BJ (cell line): ENCODE data around the gene RPL14. TPM values are rescaled to one million over a fixed set of nuclear protein-coding genes. Genes with fewer than 3 reads are reported as not detected.
"Not testable (repeated sequence)": the region's sequence is repeated elsewhere in the genome, so short reads cannot be mapped to it uniquely, and the experiment has no call there.

Experiments used
- CTCF ChIA-PET: fragments of 350-600 bp; formaldehyde crosslinking; extraction: SDS; loops from one replicate; lab custom pipeline; 2021; ENCODE audit warnings: antibody characterized with exemption, inconsistent platforms; lab: Yijun Ruan, JAX
- POLR2A ChIA-PET: fragments of 300-600 bp; sonication (Branson Sonifier 250); formaldehyde crosslinking; extraction: SDS; loops from one replicate; lab custom pipeline; 2021; ENCODE audit warnings: antibody characterized with exemption; lab: Charles Lee
- DNase-seq: peaks from one replicate; pipeline ENCODE4 v3.0.0-alpha.2; 2011; ENCODE audit warnings: low read depth
- H3K27me3 ChIP-seq: 2 replicates; pipeline ENCODE4 v1.6.0; 2011; ENCODE audit warnings: low read length; ENCODE audit not compliant: control insufficient read depth, insufficient read depth
- H3K36me3 ChIP-seq: 2 replicates; pipeline ENCODE4 v1.5.1; 2011; ENCODE audit warnings: low read length; ENCODE audit not compliant: control insufficient read depth, insufficient read depth
- H3K4me3 ChIP-seq: 2 replicates; pipeline ENCODE4 v1.5.1; 2011; ENCODE audit warnings: low read depth, mild to moderate bottlenecking, control low read depth, low read length
- polyA plus RNA-seq: library from polyadenylated mRNA; depleted of rRNA; stranded (reverse); fragments of >200 nt; gene quantifications from 2 replicates; pipeline ENCODE4 v1.2.3, GENCODE V29; 2011
- TF ChIP-seq, protein P1 (sequence below): IDR thresholded peaks from 2 replicates; pipeline ENCODE4 v1.5.1; 2011; ENCODE audit warnings: low read depth, mild to moderate bottlenecking, control low read depth, inconsistent platforms, low read length, moderate library complexity; ENCODE audit not compliant: insufficient read depth

The RPL14 gene
- polyA plus RNA-seq, 1 experiment = 437 TPM

GRCh38 chr3:40461161-40461560 lies 4.0 kb downstream of the RPL14 start:
- H3K27me3 ChIP-seq = no peaks in the 10 kb centered on the region
- H3K36me3 ChIP-seq = peaks cover 13% of the 10 kb centered on the region
- POLR2A ChIA-PET = interaction anchor here (0.7 kb wide), 1 partner anchor 11 kb away, joined by 7 read pairs; no protein-coding TSS in a partner anchor
- TF ChIP-seq, protein P1, sequence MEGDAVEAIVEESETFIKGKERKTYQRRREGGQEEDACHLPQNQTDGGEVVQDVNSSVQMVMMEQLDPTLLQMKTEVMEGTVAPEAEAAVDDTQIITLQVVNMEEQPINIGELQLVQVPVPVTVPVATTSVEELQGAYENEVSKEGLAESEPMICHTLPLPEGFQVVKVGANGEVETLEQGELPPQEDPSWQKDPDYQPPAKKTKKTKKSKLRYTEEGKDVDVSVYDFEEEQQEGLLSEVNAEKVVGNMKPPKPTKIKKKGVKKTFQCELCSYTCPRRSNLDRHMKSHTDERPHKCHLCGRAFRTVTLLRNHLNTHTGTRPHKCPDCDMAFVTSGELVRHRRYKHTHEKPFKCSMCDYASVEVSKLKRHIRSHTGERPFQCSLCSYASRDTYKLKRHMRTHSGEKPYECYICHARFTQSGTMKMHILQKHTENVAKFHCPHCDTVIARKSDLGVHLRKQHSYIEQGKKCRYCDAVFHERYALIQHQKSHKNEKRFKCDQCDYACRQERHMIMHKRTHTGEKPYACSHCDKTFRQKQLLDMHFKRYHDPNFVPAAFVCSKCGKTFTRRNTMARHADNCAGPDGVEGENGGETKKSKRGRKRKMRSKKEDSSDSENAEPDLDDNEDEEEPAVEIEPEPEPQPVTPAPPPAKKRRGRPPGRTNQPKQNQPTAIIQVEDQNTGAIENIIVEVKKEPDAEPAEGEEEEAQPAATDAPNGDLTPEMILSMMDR = no peak
- CTCF ChIA-PET = no interaction called here
- DNase-seq = no peak
- no peak overlapping the region for H3K4me3 ChIP-seq

- DNase-seq, POLR2A ChIA-PET, H3K27me3 ChIP-seq, CTCF ChIA-PET, H3K4me3 ChIP-seq: not testable (repeated sequence)
- peaks cover 13% of the 10 kb centered on the region for H3K36me3 ChIP-seq
Measured at GRCh38 chr3:40462838-40463237, 5.7 kb downstream of the RPL14 start.

DNA sequence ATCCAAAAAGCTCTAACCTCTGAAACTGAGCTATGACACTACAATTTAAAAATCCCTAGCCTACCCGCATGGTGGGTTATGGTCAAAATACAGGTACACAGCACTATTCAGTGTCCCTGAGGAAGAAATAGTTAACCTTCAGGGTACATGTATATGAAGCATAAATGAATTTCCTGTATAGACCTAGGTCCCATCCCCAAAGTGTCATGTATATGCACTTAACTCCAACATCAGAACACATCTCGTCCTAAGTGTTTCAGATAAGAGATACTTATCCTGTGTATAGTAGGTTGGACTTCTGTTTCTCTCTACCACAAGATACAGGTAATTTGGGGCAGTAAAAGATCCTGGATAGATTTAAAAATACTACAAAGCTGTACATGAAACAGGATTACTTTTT lies 6.4 kb downstream of the RPL14 start:
- POLR2A ChIA-PET = no interaction called here
- TF ChIP-seq, protein P1 = no peak
- no peak for DNase-seq
- Histone ChIP-seq H3K36me3 (peaks cover 11% of the 10 kb centered on the region), H3K27me3 (no peaks in the 10 kb centered on the region), H3K4me3 (no peak overlapping the region)
- CTCF ChIA-PET = no interaction called here

DNA sequence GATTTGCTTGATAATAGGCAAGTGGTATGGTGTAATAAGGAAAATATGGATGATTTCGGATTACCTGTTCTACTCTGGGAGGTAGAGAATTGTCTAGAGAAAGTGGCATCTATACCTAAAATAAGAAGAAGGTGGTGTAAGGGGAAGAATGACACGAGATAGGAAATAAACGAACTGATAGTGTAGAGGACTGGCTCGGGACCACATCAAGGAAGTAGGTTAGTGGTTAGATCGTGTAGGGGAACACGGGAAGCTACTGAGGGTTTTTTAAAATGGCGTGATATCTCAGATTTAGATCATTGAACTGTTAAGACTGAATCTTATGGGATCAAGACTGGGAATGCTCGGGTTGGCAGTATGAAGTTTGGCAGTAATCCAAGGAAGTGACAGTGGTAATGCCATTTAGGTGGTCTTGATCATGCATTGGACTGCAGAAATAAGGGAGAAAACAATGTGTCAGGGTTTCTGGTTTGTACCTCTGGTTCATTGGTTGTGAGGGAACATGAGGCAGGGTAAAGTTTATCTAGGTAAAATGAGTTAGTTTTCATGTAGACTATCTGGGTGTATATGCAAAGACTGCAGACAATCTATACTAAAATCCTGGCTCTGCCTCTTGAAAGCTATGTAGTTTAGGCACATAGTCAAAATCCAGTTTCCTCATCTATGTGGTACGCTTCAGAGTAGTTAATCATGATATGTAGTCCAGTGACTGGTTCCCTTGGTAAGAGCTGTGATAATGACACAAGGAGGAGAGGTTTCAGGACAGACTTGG lies 7.4 kb downstream of the RPL14 start:
- CTCF ChIA-PET = no interaction called here
- Histone ChIP-seq H3K27me3 (no peaks in the 10 kb centered on the region), H3K36me3 (peaks cover 8% of the 10 kb centered on the region), H3K4me3 (no peak overlapping the region)
- TF ChIP-seq, protein P1 = no peak
- no peak for DNase-seq
- POLR2A ChIA-PET = no interaction called here

GRCh38 chr3:40465111-40465407 lies 7.9 kb downstream of the RPL14 start:
- H3K36me3 ChIP-seq = peaks cover 7% of the 10 kb centered on the region
- TF ChIP-seq, protein P1 = no peak
- DNase-seq = no peak
- no peak overlapping the region for H3K4me3 ChIP-seq
- POLR2A ChIA-PET = no interaction called here
- no peaks in the 10 kb centered on the region for H3K27me3 ChIP-seq
- CTCF ChIA-PET = no interaction called here

GRCh38 chr3:40465456-40465855 lies 8.3 kb downstream of the RPL14 start:
- ChIA-PET CTCF (no interaction called here), POLR2A (no interaction called here)
- peaks cover 6% of the 10 kb centered on the region for H3K36me3 ChIP-seq
- H3K4me3 ChIP-seq = no peak overlapping the region
- DNase-seq = no peak
- TF ChIP-seq, protein P1 = no peak
- no peaks in the 10 kb centered on the region for H3K27me3 ChIP-seq
